ENCODE measurements around the gene RNF125. TPM values are rescaled to one million over a fixed set of nuclear protein-coding genes. Genes with fewer than 3 reads are reported as not detected.
"Not testable (repeated sequence)": the region's sequence is repeated elsewhere in the genome, so short reads cannot be mapped to it uniquely, and the experiment has no call there.

The RNF125 gene
- total RNA-seq, 1 donor from 2014 or later, result 8.5 TPM

DNA sequence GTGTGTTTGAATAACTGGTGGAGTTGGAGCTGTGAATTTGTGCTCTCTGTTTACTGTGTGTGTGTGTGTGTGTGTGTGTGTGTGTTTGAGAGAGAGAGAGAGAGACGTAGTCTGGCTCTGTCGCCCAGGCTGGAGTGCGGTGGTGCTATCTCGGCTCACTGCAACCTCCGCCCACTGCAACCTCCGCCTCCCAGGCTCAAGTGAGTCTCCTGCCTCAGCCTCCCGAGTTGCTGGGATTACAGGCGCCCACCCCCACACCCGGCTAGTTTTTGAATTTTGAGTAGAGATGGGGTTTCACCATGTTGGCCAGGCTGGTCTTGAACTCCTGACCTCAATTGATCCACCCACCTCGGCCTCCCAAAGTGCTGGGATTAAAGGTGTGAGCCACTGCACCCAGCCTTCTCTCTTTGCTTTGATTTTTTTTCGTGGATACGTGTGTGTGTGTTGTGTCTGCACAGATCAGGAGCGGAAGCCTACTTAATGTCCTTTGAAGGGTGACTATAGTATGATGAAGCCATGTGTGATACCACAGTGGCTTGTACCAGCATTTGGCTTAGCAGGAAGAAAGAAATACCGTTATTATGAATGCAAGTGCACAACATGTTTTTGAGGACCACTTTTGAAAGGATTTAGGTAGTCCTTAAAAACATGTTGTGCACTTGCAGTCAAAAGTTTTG, 1.5 kb downstream of the RNF125 start:
- intact Hi-C loops (cut with DNase I); DNase-seq (ENCODE audit: low spot score): not testable (repeated sequence)
- peak; percentile 11 for ATAC-seq

DNA sequence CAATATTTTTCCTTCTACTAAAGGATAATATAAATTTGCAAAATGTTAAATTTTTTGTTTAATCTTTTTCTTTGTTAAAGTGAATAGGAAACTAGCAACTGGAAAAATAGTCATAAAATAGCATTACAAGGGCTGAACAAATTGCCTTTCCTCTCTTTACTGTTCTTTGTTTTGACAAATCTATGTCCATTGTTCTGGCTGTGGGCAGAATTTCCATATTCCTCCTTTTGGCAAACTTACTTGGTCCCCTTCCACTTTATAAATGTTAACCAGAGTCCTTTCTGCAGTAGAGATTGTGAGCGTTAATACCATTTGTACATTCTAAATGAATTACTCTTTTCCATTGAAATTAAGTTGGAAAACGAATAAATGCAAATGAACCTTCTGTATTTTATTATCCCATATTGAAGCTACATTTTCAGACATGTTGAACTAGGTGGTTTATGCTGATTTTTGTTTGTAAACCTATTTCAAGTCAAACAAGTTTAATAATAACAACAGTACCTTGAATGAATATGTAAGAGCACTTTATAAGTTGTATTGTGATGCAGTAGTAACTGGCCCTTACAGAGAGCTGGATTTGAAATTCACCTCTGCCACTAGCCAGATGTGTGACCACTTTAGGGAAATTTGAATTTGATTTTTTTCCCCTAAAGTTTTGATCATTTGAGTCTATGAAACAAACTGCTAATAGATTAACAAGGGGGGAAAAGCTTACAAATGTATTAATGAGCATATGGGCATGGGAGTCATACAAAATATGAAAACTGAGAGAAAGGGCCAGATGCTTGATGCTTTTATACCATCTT, 3.3 kb downstream of the RNF125 start:
- DNase-seq (ENCODE audit: low spot score), result no peak
- no peak for ATAC-seq
- intact Hi-C loops (cut with DNase I), result no loop called here

DNA sequence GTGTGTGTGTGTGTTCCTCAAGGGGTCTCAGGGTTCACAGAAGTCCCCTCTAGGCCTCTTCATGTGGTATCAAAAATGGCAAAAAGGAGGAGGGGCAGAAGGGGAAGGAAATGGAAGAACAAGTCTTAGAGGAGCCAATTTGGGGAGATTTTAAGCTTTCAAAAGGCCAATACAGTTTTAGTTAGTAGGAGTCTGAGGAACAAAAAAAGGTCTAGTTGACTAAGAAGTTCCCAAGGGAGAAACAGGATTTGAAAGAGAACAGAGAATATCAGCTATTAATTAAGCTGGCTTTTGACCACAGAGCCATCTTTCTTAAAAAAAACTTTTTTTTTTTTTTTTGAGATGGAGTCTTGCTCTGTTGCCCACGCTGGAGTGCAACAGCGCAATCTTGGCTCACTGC, 7.1 kb downstream of the RNF125 start:
- DNase-seq (ENCODE audit: low spot score), result no peak

DNA sequence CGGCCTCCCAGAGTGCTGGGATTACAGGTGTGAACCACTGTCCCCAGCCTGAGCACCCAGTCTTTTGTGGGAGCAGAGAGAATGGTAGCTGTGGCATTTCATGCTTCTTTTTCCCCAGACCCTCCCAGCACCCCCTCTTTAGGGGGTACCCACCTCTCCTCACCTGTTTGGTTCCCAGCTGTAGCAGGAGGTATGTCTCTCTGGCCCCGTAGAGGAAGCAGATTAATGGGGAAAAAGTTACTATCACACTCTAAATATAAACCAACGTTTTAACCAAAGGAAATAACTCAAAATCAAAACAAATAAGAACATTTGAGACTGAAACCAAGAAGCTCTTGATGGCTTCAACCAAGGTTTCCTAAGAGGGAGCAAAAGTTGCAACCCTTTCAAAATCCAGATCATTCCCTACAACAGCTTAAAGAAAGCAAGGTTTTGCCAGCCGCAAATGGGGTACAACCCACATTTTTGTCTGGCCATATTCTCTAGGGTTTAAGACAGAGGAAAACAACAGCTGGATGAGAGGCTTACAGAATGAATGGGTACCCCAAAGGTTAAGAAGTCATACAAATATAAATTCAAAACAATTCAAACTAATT, 8.0 kb downstream of the RNF125 start:
- no peak for ATAC-seq
- intact Hi-C loops (cut with DNase I), result no loop called here

More for the DNA sequence above, 7.1 kb downstream of the RNF125 start:
- no peak for ATAC-seq
- intact Hi-C loops (cut with DNase I), result no loop called here

DNA sequence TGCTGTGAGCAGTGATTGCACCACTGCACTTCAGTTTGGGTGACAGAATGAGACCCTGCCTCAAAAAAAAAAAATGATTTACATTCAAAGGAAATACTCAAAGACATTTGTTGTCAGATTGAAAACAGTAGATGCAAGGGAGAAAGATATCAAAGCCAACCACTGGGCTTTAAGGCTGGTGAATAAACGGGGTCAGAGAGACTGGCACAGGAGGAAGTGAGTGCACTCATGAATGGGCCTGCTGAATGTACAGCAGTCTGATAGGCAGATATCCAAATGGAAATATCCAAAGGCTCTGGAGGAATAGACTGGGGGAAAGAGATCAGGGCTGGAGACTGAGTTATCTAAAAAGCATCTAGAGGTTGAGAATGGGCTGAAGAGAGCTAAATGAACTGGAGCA, 10.9 kb downstream of the RNF125 start:
- no peak for DNase-seq (ENCODE audit: low spot score)
- no peak for ATAC-seq
- intact Hi-C loops (cut with DNase I), result no loop called here

More for the DNA sequence above, 8.0 kb downstream of the RNF125 start:
- DNase-seq (ENCODE audit: low spot score), result no peak

DNA sequence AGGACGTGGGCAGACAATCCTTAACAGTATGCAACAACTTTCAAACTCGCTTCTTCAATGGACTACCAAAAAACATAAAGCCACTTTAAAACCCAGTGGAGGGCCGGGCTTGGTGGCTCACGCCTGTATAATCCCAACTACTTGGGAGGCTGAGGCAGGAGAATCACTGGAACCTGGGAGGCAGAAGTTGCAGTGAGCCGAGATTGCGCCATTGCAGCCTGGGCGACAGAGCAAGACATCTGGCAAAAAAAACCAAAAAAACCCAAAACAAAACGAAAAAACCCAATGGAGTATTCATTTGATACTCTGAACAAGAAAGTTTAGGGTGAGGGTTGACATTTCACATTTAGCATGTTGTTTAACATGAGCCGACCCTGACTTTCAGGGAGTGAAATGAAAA, 14.0 kb downstream of the RNF125 start:
- no peak for DNase-seq (ENCODE audit: low spot score)
- no peak for ATAC-seq
- intact Hi-C loops (cut with DNase I), result no loop called here

DNA sequence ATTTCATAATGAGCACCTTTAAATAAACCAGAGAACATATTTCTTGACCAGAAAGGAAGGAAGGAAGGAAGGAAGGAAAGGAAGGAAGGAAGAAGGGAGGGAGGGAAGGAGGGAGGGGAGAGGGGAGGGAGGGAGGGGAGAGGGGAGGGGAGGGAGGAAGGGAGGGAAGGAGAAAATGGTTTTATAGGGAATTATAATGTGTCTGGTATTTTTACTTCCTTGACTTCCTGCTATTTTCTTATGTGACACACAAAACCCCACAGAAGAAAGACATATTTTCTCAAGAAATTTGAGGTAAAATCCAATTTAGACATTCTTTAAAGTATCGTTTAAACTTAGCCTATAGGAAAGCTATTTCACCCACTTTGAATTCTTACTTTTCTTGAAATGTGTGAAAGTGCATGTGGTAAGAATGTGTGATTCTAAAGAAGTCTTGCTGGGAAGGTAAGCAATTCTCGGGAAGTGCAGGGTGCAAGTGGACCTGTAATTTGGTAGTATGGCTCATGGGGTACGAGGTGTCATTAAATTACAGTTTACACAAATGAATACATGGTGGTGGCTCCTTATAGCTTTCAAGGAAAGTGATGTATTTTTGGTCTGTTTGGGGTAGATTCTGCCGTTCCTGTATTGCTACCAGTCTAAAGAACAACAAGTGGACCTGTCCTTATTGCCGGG, 18.0 kb downstream of the RNF125 start:
- DNase-seq (ENCODE audit: low spot score) (no peak), ATAC-seq (no peak)
- intact Hi-C loops (cut with DNase I), result no loop called here

DNA sequence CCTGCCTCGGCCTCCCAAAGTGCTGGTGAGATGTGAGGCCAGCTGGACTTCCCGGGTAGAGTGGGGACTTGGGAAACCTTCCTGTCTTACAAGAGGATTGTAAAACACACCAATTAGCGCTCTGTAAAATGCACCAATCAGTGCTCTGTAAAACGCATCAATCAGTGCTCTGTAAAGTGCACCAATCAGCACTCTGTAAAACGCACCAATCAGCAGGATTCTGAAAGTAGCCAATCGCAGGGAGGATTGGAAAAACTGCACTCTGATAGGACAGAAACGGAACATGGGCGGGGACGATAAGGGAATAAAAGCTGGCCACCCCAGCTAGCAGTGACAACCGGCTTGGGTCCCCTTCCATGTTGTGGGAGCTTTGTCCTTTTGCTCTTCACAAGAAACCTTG, 19.0 kb downstream of the RNF125 start:
- DNase-seq (ENCODE audit: low spot score) (no peak), ATAC-seq (no peak)
- intact Hi-C loops (cut with DNase I), result no loop called here

DNA sequence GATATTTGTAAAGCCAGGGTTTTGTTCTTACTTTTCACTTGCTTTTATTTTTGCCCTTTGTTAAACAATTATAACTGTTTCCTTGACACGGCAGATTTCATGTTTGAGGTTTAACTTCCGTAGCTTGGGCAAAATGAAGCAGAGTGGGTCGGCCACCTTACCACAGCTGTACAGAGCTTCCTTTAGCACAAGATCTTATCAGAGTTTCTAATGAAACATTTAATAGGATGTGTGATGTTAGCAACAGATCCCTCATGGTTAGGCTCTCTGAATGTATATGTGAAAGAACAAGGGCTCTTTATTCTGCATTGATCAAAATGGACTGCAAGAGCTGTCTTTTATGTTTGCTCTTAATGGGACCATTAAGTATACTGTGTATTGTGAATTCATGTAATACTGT, 22.3 kb downstream of the RNF125 start:
- peak; percentile 30 for ATAC-seq
- DNase-seq (ENCODE audit: low spot score), result no peak
- intact Hi-C loops (cut with DNase I), result no loop called here

DNA sequence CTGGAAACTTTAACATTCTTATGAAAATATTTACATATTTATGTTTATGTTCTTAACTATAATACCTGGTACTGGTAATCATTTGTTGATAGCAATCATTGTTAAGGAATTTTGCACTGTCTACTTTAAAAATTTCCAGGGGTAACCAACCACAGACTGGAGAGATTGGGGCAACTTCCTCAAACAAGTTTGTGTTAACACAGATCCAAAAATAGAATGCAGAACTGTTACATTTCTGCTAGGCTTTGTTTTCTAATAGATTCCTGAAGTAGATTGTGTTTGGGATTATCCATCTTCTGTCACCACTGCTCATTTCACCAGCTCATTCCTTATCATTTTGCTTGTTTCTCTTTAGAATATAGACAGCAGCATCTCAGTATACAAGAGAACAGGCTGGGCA, 23.7 kb downstream of the RNF125 start:
- no peak for DNase-seq (ENCODE audit: low spot score)
- intact Hi-C loops (cut with DNase I), result no loop called here
- ATAC-seq, result no peak

DNA sequence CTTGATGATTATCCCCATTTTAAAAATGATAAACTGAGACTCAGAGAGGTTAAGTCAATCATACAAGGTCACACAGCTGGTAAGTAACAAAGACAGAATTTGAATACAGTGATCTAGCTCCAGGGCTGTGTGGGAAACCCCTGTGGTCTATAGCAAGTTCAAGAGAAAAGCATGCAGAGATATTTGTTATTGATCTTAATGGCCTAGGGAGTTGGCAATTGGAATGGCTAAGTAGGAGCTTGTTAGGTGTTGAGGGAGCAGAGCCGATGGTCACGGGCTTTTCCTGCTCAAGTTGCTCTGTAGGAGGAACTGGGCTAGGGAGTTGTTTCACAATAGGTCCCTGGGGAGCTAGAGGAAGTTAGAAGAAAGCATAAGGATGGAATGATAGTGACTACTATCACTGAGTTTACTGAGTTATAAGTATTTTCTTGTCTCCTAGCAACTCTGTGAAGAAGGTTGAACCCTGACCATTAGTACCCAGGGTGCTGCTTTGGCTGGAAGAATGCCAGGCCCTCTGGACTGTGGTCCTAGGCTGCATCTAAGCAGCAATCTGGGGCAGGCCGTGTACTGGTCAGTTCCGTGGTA, 30.0 kb downstream of the RNF125 start:
- peak; percentile 66 for DNase-seq (ENCODE audit: low spot score)

DNA sequence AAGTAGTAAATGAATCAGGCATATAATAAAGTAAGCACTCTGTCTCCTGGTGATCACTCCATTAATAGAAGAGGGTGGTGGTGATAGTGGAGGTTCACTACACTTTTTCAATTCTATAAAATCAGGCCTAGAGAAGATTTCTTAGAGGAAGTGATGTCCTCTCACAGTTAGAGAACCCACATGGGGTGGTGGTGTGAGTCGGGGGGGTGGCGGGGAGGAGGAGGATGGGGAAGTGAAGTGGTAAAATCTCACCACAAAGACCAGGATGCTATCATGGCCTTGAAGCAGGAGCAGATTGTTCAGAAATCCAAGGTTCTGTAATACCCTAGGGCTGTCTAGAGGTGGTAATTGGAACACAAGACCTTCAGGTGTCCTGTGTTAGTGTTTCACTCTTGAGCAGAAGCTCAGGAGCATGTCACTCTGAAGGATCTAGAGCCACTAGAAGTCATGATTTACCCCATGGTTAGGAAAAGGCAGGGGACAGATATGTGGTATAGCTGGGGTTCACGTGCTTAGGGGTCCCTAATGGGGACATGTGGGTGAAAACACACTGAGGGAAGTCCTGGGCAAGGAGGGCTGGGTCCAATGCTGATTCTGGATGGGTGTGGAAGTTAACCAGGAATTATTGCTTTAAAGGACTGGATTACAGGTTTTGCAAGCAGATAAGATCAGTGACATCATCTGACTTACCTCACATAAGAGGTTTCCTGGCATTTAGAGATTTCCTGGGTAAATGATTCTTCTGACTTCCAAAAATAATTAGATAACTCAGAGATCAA, 31.0 kb downstream of the RNF125 start:
- intact Hi-C loops (cut with DNase I), result no loop called here
- DNase-seq (ENCODE audit: low spot score), result peak; percentile 62

More for the DNA sequence above, 30.0 kb downstream of the RNF125 start:
- intact Hi-C loops (cut with DNase I), result no loop called here
- peak; percentile 96 for ATAC-seq

DNA sequence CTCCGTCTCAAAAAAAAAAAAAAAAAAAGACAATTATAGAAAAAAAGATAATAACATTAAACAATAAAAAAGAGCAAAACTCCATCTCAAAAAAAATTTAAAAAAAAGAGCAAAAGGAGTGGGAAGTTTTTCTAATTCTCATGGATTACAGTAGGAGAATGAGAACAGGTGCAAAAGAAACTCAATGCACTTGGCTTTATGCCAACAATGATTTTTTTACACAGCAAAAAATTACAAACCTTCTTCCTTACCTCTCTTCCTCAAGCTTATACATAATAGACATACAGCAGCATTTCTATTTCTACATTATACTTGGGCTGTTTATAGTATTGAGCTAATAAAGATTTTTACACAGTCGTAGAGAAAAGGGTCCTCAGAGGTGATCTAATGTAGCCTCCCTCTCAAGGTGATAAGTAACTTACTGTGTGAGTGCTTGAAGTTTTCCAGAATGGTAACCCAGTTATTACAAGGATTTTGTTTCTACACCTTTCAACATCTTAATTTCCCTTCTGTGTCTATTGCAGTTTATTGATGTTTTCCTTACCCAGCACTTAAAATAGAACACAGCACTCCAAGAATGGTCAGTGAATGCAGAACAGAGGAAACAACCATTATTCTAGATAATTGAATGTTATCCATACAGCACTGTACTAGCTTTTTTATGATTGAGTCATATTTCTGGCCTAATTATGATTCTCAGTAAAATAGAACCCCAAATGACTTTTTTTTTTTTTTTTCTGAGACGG, 38.2 kb downstream of the RNF125 start:
- DNase-seq (ENCODE audit: low spot score), result no peak
- no peak for ATAC-seq
- intact Hi-C loops (cut with DNase I), result no loop called here

More for the DNA sequence above, 31.0 kb downstream of the RNF125 start:
- ATAC-seq, result peak; percentile 74

DNA sequence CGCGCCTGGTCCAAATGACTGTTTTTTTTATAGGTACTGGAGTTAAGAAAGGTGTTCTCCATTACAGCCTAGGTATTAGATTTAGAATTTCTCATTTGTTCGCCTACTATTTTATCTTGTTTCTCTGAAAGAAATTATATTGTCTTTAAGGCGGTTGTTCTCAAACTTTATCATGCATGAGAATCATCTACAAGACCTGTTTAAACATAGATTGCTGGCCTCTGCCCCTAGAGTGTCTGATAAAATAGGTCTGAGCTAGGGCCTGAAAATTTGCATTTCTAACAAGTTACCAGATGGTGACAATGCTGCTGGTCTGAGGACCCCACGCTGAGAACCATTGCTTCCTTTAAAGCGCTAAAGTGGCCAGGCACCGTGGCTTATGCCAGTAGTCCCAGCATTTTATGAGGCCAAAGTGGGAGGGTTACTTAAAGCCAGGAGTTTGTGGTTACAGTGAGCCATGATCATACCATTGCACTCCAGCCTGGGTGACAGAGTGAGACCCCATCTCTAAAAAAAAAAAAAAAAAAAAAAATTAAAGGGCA, 39.1 kb downstream of the RNF125 start:
- DNase-seq (ENCODE audit: low spot score), result no peak

DNA sequence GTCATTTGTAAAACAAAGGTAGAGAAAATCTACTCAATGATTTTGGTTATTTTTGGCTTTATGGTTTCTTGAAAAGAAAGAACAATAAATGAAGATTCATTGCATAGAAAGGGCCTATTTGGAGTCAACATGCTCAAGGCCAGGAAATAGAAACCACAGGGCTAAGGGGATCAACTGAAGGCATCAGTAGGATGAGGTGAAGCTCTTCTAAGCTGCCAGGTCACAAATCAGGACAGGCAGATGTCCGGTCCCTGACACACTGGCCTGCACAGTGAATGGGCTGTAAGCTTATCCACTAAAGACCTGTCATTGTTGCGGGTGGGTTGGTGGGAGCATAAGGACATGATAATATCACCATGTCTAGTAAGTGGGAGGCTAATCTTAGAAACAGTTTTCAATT, 41.4 kb downstream of the RNF125 start:
- ATAC-seq (no peak), DNase-seq (ENCODE audit: low spot score) (no peak)
- intact Hi-C loops (cut with DNase I), result no loop called here

More for the DNA sequence above, 39.1 kb downstream of the RNF125 start:
- no peak for ATAC-seq
- intact Hi-C loops (cut with DNase I), result no loop called here

DNA sequence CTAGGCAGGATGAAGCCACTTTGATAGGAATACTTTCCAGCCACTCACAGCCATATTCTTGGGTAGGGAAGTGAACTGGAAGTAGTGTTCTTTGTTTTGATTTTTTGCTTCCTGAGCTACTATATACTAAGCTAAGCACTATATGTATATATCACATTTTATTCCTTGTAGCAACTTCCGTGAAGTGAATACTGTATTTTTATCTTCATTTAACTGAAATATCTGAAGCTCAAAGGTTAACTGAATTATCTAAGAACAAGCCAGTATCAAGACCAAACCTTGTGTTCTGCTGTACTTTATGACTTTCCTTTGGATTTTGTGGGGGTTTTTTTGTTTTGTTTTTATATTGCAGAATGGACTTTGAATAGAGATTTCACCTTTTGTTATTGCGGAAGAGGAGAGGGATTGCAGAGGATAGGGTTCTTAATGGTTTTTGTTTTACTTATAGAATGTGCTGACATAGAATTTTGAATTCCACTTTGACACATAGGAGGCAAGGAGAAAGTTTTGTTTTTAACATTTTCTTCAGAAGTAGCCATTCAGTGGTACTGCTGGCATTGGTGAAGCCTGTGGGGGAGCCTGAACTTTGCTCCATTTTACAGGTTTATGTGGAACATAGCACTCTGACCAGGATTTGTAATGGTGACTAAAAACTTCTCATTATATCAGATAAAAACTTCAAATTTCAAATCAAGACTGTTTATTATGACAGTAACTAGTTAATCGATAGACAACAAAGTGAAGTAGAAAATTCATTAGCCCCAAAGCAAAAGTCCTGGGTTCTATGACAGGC, 48.9 kb downstream of the RNF125 start:
- intact Hi-C loops (cut with DNase I), result no loop called here
- ATAC-seq, result no peak
- no peak for DNase-seq (ENCODE audit: low spot score)

DNA sequence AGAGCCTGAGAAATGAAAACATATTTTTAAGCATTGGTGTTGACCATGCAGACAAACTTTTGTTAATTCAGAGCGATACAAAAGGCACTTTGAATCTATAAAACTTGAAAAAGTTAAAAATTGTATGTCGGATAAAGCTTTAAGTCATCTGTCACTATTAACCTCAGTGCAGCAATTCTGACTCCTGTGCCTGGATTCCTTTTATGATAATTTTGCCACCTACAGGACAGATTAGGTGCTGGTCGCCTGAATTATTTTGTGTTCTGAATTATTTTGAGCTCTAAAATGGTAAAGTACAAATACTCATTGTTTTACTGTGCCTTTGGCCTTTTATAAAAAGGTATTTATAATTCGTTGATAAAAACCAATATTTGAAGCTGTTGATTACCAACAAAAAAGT, 53.7 kb downstream of the RNF125 start:
- no peak for DNase-seq (ENCODE audit: low spot score)
- intact Hi-C loops (cut with DNase I), result no loop called here
- ATAC-seq, result no peak
